Smooth muscle cell (in vitro differentiated cells): ENCODE data around the gene DMRTB1. TPM values are rescaled to one million over a fixed set of nuclear protein-coding genes. Genes with fewer than 3 reads are reported as not detected.

Experiments
- DNase-seq: peaks from one replicate; lab custom pipeline; 2025; ENCODE audit not compliant: unreplicated experiment; lab: John Stamatoyannopoulos, UW
- H2AFZ ChIP-seq: fragments of 200-600 bp; sonication (generic); 2 replicates; pipeline ENCODE4 v1.6.0; 2016; ENCODE audit warnings: antibody characterized with exemption, low read depth, mild to moderate bottlenecking
- H3F3A ChIP-seq: fragments of 200-600 bp; sonication (generic); 2 replicates; pipeline ENCODE4 v1.6.0; 2017; ENCODE audit warnings: antibody characterized with exemption, low read depth
- H3K27ac ChIP-seq: fragments of 200-600 bp; sonication (generic); 2 replicates; pipeline ENCODE4 v1.5.1; 2016; ENCODE audit warnings: low read depth, mild to moderate bottlenecking
- H3K27me3 ChIP-seq: fragments of 200-600 bp; sonication (generic); 2 replicates; pipeline ENCODE4 v1.6.1; 2016; ENCODE audit warnings: low read depth, mild to moderate bottlenecking
- H3K36me3 ChIP-seq: fragments of 200-600 bp; sonication (generic); 2 replicates; pipeline ENCODE4 v1.5.1; 2016; ENCODE audit warnings: low read depth
- H3K4me1 ChIP-seq: fragments of 200-600 bp; sonication (generic); 2 replicates; pipeline ENCODE4 v1.5.1; 2016; ENCODE audit warnings: low read depth
- H3K4me2 ChIP-seq: fragments of 200-600 bp; sonication (generic); 2 replicates; pipeline ENCODE4 v1.6.0; 2016; ENCODE audit warnings: mild to moderate bottlenecking
- H3K4me3 ChIP-seq: fragments of 200-600 bp; sonication (generic); 2 replicates; pipeline ENCODE4 v1.5.1; 2016; ENCODE audit warnings: mild to moderate bottlenecking
- H3K79me2 ChIP-seq: fragments of 200-600 bp; sonication (generic); 2 replicates; pipeline ENCODE4 v1.6.0; 2016; ENCODE audit warnings: low read depth, mild to moderate bottlenecking
- H3K9ac ChIP-seq: fragments of 200-600 bp; sonication (generic); 2 replicates; pipeline ENCODE4 v1.6.0; 2016; ENCODE audit warnings: low read depth
- H3K9me3 ChIP-seq: fragments of 200-600 bp; sonication (generic); replicated peaks from 2 replicates; pipeline ENCODE4 v1.5.1; 2016; ENCODE audit warnings: low read depth
- H4K20me1 ChIP-seq: fragments of 200-600 bp; sonication (generic); 2 replicates; pipeline ENCODE4 v1.6.0; 2016; ENCODE audit warnings: low read depth
- WGBS: methylation state at CpG from one replicate; pipeline ENCODE4 v1.1.7; 2016; ENCODE audit warnings: low lambda C conversion rate; 5-methylcytosine and 5-hydroxymethylcytosine counted together
- polyA plus RNA-seq: library from polyadenylated mRNA; unstranded; fragments of >200 nt; fragmentation: Nextera tagmentation; extraction: Ambion mirVana; gene quantifications from 2 replicates; pipeline ENCODE4 v1.2.1, GENCODE V29; 2016
- total RNA-seq: library from RNA; depleted of rRNA; stranded (reverse); fragments of >200 nt; gene quantifications from 2 replicates; pipeline ENCODE4 v1.2.3, GENCODE V29; 2014
- TF ChIP-seq, protein P1 (sequence below): fragments of 200-600 bp; sonication (generic); IDR thresholded peaks from 2 replicates; pipeline ENCODE4 v1.5.1; 2017; ENCODE audit warnings: borderline replicate concordance, mild to moderate bottlenecking, antibody characterized with exemption; ENCODE audit not compliant: insufficient read depth, poor library complexity, severe bottlenecking

The DMRTB1 gene
- total and polyA plus RNA-seq, 2 experiments from 2014 or later = not detected

DNA sequence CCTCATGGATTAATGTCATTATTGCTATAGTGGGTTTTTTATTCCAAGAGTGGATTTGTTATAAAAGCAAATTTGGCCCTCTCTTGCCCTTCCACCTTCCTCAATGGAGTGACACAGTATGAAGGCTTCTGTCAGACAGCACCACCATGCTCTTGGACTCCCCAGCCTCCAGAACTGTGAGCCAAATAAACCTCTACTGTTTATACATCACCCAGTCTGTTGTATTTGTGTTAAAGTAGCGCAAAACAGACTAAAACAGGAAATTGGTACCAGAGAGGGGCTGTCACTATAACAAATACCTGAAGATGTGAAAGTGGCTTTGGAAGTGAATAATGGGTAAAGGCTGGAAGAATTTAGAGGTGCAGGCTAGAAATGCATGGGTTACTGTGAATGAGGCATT is 38.0 kb upstream of the DMRTB1 start:
- H2AFZ ChIP-seq = no peak overlapping the region
- H3K27ac ChIP-seq = no peak overlapping the region
- no peaks in the 10 kb centered on the region for H3K4me1 ChIP-seq
- H3K79me2 ChIP-seq = no peaks in the 10 kb centered on the region
- H3K9me3 ChIP-seq = no peaks in the 10 kb centered on the region
- H3K4me2 ChIP-seq = no peak overlapping the region
- no peaks in the 10 kb centered on the region for H3K36me3 ChIP-seq
- no peak overlapping the region for H3K4me3 ChIP-seq
- TF ChIP-seq, protein P1, sequence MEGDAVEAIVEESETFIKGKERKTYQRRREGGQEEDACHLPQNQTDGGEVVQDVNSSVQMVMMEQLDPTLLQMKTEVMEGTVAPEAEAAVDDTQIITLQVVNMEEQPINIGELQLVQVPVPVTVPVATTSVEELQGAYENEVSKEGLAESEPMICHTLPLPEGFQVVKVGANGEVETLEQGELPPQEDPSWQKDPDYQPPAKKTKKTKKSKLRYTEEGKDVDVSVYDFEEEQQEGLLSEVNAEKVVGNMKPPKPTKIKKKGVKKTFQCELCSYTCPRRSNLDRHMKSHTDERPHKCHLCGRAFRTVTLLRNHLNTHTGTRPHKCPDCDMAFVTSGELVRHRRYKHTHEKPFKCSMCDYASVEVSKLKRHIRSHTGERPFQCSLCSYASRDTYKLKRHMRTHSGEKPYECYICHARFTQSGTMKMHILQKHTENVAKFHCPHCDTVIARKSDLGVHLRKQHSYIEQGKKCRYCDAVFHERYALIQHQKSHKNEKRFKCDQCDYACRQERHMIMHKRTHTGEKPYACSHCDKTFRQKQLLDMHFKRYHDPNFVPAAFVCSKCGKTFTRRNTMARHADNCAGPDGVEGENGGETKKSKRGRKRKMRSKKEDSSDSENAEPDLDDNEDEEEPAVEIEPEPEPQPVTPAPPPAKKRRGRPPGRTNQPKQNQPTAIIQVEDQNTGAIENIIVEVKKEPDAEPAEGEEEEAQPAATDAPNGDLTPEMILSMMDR = no peak
- H4K20me1 ChIP-seq = no peaks in the 10 kb centered on the region
- no peaks in the 10 kb centered on the region for H3F3A ChIP-seq
- DNase-seq = no peak
- H3K9ac ChIP-seq = no peak overlapping the region
- WGBS = 97% methylated on average over 1 of the region's 1 CpG
- H3K27me3 ChIP-seq = no peaks in the 10 kb centered on the region

- peaks cover 4% of the 10 kb centered on the region for H3K4me1 ChIP-seq
- no peak overlapping the region for H3K9ac ChIP-seq
- no peak for DNase-seq
- no peaks in the 10 kb centered on the region for H3K27me3 ChIP-seq
- WGBS = 55% methylated on average over 5 of the region's 5 CpGs
- TF ChIP-seq, protein P1 = no peak
- no peak overlapping the region for H3K4me3 ChIP-seq
- no peaks in the 10 kb centered on the region for H3F3A ChIP-seq
- no peaks in the 10 kb centered on the region for H3K79me2 ChIP-seq
- H3K27ac ChIP-seq = no peak overlapping the region
- no peak overlapping the region for H3K4me2 ChIP-seq
- H4K20me1 ChIP-seq = no peaks in the 10 kb centered on the region
- no peaks in the 10 kb centered on the region for H3K36me3 ChIP-seq
- peak overlapping the region; percentile 40 for H2AFZ ChIP-seq
- H3K9me3 ChIP-seq = no peaks in the 10 kb centered on the region
These were observed 28.9 kb upstream of the DMRTB1 start for GRCh38 chr1:53430261-53430660.

DNA sequence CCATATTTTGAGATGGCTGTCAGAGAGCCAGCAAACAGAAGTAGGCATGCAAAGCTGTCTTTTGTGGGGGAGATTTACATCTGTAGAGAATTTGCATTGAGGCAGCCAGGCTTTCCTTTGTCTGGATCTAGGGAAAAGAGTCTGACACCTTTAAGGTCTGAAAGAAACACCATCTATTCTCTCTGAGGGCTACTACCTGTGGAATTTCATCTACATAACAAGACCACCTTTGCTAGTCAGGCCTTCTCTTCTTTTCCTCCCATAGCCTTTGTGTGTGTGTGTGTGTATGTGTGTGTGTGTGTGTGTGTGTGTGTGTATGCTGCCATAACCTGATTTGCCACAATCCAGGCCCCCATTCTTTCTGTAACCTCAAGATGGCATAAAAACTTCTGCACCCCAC is 28.4 kb upstream of the DMRTB1 start:
- Histone ChIP-seq H3K27ac (no peak overlapping the region), H3F3A (no peaks in the 10 kb centered on the region), H3K27me3 (no peaks in the 10 kb centered on the region), H3K36me3 (no peaks in the 10 kb centered on the region), H3K4me3 (no peak overlapping the region), H3K4me2 (no peak overlapping the region), H2AFZ (no peak overlapping the region), H3K9me3 (no peaks in the 10 kb centered on the region), H3K79me2 (no peaks in the 10 kb centered on the region), H3K9ac (no peak overlapping the region), H4K20me1 (no peaks in the 10 kb centered on the region), H3K4me1 (peaks cover 4% of the 10 kb centered on the region)
- TF ChIP-seq, protein P1 = no peak
- no peak for DNase-seq

DNA sequence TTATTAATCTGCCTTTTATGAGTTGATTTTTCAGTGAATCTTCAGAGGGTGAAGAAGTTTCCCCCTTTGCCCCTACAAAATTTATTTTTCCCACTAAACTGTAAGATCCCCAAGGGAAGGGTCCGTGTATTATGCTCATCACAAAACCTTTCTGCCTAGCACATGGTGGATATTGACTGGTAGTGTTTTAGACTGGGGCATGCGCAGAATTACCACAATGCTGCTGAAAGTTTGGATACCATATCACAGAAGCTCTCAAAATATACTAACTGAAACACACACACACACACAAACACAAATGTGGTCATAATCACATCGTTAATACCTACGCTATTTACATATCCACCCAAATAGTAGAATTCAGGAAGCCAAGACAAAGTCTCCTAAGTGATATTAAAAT is 28.0 kb upstream of the DMRTB1 start:
- Histone ChIP-seq H3K27ac (no peak overlapping the region), H3K4me2 (no peak overlapping the region), H3K9me3 (no peaks in the 10 kb centered on the region), H3K79me2 (no peaks in the 10 kb centered on the region), H2AFZ (no peak overlapping the region), H3K9ac (no peak overlapping the region), H3K36me3 (no peaks in the 10 kb centered on the region), H3K27me3 (no peaks in the 10 kb centered on the region), H3K4me3 (no peak overlapping the region), H3K4me1 (peaks cover 4% of the 10 kb centered on the region), H4K20me1 (no peaks in the 10 kb centered on the region), H3F3A (no peaks in the 10 kb centered on the region)
- 60% methylated on average over 4 of the region's 4 CpGs for WGBS
- DNase-seq = no peak
- TF ChIP-seq, protein P1 = no peak
